Suppressor macrophage treated with lipopolysaccharide for 4 hours (primary cell): ENCODE results near the gene HLA-A.

Experiments used
- DNase-seq: peaks from one replicate; pipeline ENCODE4 v3.0.0-alpha.2; 2020

HLA-A gene

GRCh38 chr6:29935273-29935955, 6.9 kb upstream of the HLA-A start:
- no peak for DNase-seq

GRCh38 chr6:29938746-29939508, 3.4 kb upstream of the HLA-A start:
- DNase-seq, result no peak

GRCh38 chr6:29941016-29941415, 1.3 kb upstream of the HLA-A start:
- DNase-seq, result peak; percentile 66

- DNase-seq, result peak; percentile 50
Measured at GRCh38 chr6:29941471-29941870, 861 bp upstream of the HLA-A start.

- no peak for DNase-seq
Measured at GRCh38 chr6:29941916-29942274, 437 bp upstream of the HLA-A start.

GRCh38 chr6:29943053-29943966, 978 bp downstream of the HLA-A start:
- DNase-seq, result peak; percentile 56

- DNase-seq, result no peak
Measured at GRCh38 chr6:29945281-29945820, 3.0 kb downstream of the HLA-A start.

- no peak for DNase-seq
Measured at GRCh38 chr6:29946223-29947076, 4.1 kb downstream of the HLA-A start.

- no peak for DNase-seq
Measured at GRCh38 chr6:29947077-29947980, 5.0 kb downstream of the HLA-A start.

GRCh38 chr6:29948277-29948676, 5.9 kb downstream of the HLA-A start:
- DNase-seq, result no peak

- DNase-seq, result no peak
Measured at GRCh38 chr6:29949934-29950333, 7.6 kb downstream of the HLA-A start.

- no peak for DNase-seq
Measured at GRCh38 chr6:29951882-29952281, 9.6 kb downstream of the HLA-A start.

GRCh38 chr6:29953001-29953441, 10.7 kb downstream of the HLA-A start:
- DNase-seq, result no peak

GRCh38 chr6:29953686-29954085, 11.4 kb downstream of the HLA-A start:
- no peak for DNase-seq

- no peak for DNase-seq
Measured at GRCh38 chr6:29954272-29954671, 11.9 kb downstream of the HLA-A start.

GRCh38 chr6:29955783-29956182, 13.5 kb downstream of the HLA-A start:
- no peak for DNase-seq

GRCh38 chr6:29956518-29956917, 14.2 kb downstream of the HLA-A start:
- DNase-seq, result no peak

GRCh38 chr6:29958046-29958445, 15.7 kb downstream of the HLA-A start:
- DNase-seq, result no peak

- DNase-seq, result no peak
Measured at GRCh38 chr6:29958921-29959320, 16.6 kb downstream of the HLA-A start.

- DNase-seq, result peak; percentile 48
Measured at GRCh38 chr6:29959467-29959866, 17.1 kb downstream of the HLA-A start.

- no peak for DNase-seq
Measured at GRCh38 chr6:29961966-29962365, 19.6 kb downstream of the HLA-A start.
